ENCODE results near the gene SNAPC2. TPM values are rescaled to one million over a fixed set of nuclear protein-coding genes. Genes with fewer than 3 reads are reported as not detected.

The SNAPC2 gene
- total RNA-seq, 1 donor from 2014 or later, result 8.2 TPM

DNA sequence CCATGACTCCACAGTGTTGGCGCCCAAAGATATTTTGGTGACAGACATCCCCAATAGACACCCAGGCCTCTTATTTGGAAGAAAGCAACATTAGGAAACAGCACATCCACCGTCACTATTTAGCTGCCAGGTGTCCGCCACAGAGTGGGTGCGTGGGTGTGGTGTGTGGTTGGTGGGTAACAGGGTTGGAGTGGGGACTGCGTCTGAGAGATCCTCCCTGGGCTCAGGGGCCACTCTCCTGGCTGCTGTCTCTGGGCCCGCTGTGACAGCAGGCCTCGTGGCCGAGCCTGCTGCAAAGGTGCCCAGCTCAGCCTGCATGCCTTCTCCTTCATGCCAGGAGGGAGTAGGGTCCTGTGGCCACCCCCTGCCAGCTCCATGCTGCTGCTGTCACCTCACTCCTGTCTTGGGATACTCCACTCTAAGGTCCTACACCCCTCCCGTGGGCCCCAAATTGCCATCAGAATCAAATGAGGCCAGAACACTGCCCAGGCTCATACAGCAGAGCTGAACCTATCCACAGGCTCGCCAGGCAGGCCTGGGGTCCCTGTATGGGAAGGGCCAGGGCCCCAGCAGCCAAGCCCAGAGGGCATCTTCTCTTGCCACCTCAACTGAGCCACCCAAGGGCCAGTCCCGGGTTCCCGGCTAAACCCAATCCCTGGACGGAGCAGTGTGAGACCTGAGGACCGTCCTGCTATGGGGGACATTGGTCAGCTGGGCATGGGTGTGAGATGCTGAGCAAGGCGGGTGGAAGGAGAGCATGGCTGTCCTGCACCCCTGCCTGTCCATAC lies 48.1 kb downstream of the SNAPC2 start:
- DNase-seq, result no peak

DNA sequence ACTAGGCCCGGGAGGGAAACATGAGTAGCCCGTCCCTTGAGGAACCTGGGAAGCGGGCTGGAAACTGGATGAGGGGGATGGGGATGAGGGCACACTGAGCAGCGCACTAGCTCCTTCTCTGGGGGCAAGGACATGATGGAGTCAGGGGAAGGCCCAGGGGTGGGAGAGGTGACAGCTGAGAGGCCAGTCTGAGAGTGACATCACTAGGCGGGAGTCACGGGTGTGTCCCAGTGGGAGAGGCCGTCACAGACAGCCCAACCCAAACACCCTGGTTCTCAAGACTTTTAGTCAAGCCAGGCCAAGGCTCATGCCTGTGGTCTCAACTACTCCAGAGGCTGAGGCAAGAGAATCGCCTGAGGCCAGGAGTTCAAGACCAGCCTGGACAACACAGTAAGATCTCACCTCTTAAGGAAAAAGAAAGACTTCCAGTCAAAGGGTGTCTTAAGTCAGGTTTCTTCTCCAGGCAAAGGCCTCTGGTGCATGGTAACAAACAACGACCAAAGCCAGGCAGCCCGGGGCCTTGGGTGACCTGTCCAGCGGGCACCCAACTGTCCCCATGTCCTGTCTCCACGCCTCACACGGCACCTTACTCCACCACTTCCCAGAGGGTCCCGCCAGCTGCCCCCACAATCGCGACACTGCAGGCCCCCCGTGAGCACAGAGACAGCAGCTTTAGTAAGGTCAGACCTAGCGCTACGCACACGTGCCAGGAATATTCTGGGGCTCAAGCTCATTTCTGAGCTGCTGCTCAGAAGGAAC lies 48.8 kb downstream of the SNAPC2 start:
- no peak for DNase-seq

DNA sequence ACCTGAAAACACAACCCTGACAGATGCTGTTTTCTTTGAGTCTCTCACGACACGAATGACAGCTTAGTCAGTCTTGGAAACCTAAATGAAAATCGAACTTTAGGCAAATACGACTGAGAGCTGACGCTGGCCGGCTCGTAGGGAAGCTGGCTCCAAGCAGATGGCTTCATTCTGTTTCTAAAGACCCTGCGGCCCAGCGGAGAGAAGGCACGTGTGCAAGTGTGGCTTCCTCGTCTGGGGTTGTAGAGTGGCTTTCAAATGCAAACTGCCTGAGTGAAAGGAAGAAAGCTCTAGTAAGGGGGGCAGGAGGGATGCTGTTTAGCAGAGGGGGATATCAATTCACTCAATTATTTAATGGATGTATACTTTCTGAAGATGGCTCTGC lies 49.4 kb downstream of the SNAPC2 start:
- DNase-seq, result no peak

DNA sequence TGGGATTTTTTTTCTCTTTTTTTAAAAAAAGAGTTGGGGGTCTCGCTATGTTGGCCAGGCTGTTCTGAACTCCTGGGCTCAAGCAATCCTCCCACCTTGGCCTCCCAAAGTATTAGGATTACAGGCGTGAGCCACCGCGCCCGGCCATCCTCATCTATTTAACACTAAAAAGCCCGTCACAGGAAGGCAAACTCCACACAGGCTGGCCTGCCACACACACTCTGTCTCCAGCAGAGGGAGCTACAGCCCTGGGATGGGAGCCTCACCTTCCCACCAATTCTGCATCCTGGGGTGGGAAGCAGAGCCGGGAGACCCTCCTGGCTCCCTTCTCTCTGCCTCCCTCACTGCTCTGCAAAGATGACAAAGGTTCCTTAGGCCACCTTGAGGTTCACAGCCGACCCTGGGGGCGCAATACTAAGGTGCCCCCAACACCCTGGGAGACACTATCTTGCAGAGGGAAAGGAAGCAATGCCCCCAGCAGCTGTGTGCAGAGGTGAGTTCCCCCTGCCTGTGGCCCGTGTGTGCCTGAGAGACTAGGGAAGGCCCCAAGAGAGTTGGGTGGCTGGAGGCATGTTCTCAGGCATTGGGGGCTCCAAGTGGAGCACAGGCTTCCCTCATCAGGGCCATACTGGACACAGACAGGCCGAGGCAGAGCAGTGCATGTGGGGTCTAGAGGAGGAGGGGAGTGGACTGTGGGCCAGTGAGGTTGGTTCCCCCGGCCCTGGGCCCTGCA lies 50.7 kb downstream of the SNAPC2 start:
- peak; percentile 49 for DNase-seq

DNA sequence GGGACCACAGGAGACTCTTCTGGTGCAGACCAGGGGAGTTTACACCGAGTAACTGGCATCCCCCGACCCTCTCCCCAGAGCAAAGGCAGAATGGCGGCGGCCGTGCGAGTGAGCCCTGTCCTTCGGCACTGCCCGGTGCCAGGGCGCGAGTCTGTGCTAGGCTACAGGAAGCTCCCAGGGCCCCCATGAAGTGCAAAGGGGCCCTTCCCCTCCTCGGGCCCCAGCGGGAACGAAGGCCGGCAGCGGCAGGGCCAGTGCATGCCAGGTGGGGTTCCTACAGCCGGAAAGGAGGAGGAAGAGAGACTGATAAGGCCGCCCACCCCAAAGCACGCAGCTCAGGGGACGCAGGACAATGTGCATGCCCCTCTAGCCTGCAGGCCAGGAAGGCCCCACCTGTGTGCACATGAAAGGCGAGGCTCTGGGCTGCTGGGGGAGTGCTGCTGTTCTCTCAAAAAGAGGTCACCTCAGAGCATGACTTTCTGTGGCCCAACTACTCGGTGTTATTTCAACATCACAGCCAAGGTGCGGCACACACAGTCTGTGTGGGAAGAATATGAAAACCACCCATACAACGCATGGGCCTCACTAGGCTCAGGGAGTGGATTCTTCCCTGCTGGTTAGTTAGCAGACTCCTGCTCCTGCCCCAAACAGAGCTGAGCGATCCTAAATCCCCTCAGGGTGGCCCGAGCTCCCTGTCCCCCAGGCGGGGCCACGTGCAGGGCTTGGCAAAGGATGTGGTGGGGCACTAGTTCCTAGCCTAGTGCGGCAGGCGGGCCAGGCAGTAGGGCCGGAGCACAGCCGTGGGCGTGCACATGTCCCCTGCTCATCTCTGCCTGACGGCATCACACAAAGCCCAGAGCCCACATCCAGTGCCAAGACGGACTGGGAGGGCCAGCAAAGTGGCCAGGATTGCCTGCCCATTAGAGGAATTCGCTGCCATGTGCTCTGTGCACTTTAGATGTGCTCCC lies 51.7 kb downstream of the SNAPC2 start:
- no peak for DNase-seq

Other genes with a start within 250 kb of the SNAPC2 start
- gene MCEMP1, start 243.2 kb upstream of the SNAPC2 start, total RNA-seq, result not detected
- 26.7 TPM for gene TRAPPC5, start 239.5 kb upstream of the SNAPC2 start, total RNA-seq
- not detected for gene FCER2, start 218.2 kb upstream of the SNAPC2 start, total RNA-seq
- not detected for gene CLEC4G, start 188.2 kb upstream of the SNAPC2 start, total RNA-seq
- gene CD209, start 172.8 kb upstream of the SNAPC2 start, total RNA-seq, result 2.7 TPM
- not detected for gene CLEC4M, start 157.1 kb upstream of the SNAPC2 start, total RNA-seq
- gene EVI5L, start 90.1 kb upstream of the SNAPC2 start, total RNA-seq, result 16.0 TPM
- 0.92 TPM for gene PRR36, start 45.9 kb upstream of the SNAPC2 start, total RNA-seq
- gene LRRC8E, start 31.8 kb upstream of the SNAPC2 start, total RNA-seq, result 3.8 TPM
- 11.8 TPM for gene MAP2K7, start 16.5 kb upstream of the SNAPC2 start, total RNA-seq
- not detected for gene TGFBR3L, start 5.5 kb upstream of the SNAPC2 start, total RNA-seq
- gene CTXN1, start 5.8 kb downstream of the SNAPC2 start, total RNA-seq, result 0.31 TPM
- gene TIMM44, start 23.3 kb downstream of the SNAPC2 start, total RNA-seq, result 68.8 TPM
- gene ELAVL1, start 85.3 kb downstream of the SNAPC2 start, total RNA-seq, result 60.1 TPM
- gene CCL25, start 132.4 kb downstream of the SNAPC2 start, total RNA-seq, result not detected
- 13.3 TPM for gene FBN3, start 229.3 kb downstream of the SNAPC2 start, total RNA-seq